C1 segment of cervical spinal cord (tissue), 14 donors: ENCODE measurements around the gene RPS6KA2.
"Not testable (repeated sequence)": the region's sequence is repeated elsewhere in the genome, so short reads cannot be mapped to it uniquely, and the experiment has no call there.

Experiments
- DNase-seq, 14 donors: peaks; one replicate each; lab custom pipeline; 2025; lab: John Stamatoyannopoulos, UW

The RPS6KA2 gene

GRCh38 chr6:166636191-166636933 is 9.3 kb upstream of the RPS6KA2 start:
- DNase-seq = no peak

GRCh38 chr6:166635013-166635970 is 8.2 kb upstream of the RPS6KA2 start:
- no peak for DNase-seq

GRCh38 chr6:166634581-166634980 is 7.5 kb upstream of the RPS6KA2 start:
- DNase-seq = not testable (repeated sequence)

DNA sequence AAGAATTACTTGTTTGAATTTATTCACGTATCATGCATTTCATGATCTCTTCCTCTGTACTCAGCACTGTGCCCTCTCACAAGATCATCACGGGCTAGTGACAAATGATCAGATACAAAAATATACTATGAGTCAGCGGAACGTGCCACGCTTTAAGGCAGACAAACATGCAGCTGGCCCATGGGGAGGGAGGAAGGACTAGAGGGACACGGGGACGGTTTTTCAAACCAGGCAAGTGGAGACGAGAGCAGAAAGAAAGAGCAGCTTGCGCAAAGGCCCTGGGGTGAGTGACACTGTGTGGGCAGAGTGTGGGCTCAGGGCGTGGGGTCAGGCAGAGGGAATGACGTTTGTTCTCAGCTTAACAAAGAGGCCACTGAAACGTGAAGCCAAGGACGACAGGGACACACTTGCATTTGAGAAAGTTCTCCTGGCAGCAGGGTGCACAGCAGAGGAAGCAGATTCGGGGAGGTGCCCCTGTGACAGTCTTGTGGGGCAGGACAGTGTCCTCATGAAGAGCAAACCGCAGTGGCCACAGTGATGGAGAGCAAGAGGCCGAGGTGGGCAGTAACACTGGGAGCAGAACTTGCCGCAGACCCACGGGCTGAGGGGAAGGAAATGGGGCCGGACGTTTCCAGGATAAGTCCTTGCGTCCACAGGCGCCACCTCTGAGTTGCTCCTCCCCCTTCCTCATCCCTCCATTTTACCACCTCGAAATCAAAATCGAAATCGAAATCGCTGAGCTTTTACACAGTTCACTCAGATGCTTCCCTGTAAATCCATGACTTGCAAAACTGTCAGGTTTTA is 6.9 kb upstream of the RPS6KA2 start:
- no peak for DNase-seq

- no peak for DNase-seq
These were observed 5.7 kb upstream of the RPS6KA2 start for GRCh38 chr6:166632731-166633130.

GRCh38 chr6:166630462-166630861 is 3.4 kb upstream of the RPS6KA2 start:
- no peak for DNase-seq

- no peak for DNase-seq
These were observed 2.6 kb upstream of the RPS6KA2 start for GRCh38 chr6:166629628-166630027.

DNA sequence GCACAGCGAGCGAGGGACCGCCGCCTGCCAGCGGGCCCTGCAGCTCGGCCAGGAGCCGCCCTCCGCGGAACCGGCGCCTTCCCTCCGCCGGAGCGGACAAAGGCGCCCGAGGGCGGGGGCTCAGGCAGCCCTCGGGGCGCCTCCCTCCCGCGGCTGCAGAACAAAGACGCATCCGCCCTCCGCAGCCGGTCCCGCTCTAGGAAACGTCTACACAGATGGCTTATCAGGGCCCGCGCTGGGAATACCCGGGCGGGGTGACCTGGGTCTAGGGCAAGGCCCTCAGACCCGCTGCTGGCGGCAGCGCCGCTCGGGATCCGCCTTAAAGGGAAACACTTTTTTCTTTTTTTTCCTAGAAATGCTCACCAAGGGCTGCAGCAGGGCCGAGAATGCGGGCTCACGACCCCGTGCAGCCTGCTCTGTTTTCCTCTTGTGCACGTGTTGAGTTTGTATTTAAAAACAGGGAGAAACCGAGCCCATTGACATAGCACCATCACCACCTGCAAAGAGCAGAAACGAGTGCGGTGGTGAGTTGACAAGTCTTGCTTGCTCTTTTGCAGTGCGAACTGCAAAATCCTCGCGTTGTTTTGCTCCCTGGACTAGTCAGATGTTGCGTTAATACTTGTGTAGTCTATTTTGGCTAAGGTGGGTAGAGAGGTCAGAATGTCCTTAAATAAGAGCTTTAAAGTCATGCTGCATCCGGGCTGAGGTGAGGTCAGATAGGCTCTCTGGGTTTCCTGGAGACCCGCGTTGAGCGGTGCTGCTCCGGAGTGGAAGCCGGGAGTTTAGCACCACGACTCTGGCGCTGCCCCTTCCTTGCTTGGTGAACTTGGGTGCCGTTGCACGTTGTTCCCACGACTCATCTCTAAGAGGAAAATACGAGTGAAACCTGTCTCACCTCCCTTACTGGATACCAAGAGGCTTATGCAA is 1.1 kb upstream of the RPS6KA2 start:
- DNase-seq = peak in 7 of 14 donors; percentile 39 to 85 (median 72)

GRCh38 chr6:166626177-166627032 is 646 bp downstream of the RPS6KA2 start:
- peak in 3 of 14 donors; percentile 29 to 65 (median 63) for DNase-seq

DNA sequence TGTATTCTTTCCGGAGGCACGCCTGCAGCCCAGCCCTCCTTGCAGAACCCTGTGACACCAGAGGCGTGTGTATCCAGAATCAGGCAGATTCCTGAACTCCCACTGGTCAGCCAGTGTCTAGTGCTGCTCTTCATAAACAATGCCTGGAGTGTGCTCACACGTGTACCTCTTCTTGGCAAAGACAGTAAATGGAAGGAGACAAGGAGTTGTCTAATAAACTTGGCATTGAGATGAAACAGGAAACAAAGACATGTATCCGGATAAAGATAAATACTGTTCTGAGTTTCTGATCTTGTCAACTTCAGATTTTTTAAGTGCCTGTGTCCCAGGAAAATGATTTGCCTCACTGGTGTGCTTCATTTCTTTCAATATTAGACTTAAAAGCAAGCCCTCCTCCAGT is 1.7 kb downstream of the RPS6KA2 start:
- no peak for DNase-seq

- DNase-seq = no peak
These were observed 2.8 kb downstream of the RPS6KA2 start for GRCh38 chr6:166624275-166624674.

DNA sequence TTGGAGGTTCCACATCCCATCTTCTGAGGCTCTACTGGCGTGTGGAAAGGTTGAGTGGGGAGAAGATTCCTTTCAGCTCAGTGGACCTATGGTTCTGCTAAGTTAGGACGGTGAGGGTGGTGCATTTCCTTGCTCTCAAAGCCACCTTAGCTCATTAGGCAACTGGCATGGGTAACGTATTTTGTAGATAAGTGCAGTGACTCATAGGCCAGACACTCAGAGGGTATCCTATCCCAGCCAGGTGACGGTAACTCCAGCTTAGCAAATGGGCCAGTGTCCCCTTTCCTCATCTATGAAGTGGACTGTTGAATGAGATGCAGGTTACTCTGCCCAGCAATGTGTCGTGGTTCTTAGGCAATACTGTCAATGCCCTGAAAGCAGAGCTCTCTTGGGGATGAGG is 3.7 kb downstream of the RPS6KA2 start:
- no peak for DNase-seq

DNA sequence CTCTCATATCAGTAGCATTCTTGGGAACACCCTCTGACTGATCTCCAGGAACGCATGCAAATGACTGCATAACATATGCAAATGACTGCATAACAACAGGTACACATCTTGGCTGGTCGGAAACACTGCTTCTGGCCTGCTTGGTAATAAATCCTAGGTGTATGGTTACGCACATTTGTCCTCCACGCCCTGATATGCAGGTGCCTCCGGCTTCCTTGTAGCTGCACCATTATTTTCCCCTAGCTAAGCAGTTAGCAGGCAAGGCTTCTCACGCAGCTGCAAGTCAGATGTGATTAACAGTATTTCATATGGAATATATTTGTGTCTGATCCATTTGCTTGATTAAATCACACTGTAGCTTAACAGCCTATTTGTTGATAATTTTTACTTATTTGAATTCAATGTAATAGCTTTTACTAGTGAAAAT is 5.9 kb downstream of the RPS6KA2 start:
- peak in 1 of 14 donors; percentile 70 for DNase-seq

DNA sequence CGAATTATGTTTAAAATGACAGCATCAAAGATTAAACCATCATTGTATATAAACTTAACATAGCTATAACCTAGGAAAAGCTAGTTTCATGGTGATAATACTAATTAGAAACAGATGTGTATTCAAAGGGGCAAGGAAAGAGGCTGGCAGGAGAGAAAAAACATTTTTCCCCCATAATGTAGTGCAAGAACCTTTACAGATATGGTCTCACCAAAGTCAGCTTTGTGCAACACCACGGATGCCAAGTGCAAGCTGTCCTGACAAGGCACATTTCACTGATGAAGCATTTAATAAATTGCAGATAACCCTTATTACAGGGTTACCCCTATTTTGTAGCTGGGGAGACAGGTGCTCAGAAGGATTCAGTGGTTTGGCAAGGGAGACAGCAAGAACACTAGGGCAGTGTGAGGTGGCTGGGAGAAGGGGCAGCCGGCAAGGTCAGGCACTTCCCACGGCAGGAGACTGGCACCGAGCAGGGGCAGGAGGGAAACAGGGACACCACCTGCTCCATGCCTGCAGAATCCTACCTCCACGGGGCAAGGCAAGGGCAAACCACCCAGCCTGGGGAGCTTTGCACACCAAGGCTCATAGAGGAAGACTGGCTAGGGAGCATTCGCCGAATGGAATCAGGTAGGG is 6.5 kb downstream of the RPS6KA2 start:
- DNase-seq = peak in 1 of 14 donors; percentile 70

- DNase-seq = no peak
These were observed 7.1 kb downstream of the RPS6KA2 start for GRCh38 chr6:166619912-166620311.

DNA sequence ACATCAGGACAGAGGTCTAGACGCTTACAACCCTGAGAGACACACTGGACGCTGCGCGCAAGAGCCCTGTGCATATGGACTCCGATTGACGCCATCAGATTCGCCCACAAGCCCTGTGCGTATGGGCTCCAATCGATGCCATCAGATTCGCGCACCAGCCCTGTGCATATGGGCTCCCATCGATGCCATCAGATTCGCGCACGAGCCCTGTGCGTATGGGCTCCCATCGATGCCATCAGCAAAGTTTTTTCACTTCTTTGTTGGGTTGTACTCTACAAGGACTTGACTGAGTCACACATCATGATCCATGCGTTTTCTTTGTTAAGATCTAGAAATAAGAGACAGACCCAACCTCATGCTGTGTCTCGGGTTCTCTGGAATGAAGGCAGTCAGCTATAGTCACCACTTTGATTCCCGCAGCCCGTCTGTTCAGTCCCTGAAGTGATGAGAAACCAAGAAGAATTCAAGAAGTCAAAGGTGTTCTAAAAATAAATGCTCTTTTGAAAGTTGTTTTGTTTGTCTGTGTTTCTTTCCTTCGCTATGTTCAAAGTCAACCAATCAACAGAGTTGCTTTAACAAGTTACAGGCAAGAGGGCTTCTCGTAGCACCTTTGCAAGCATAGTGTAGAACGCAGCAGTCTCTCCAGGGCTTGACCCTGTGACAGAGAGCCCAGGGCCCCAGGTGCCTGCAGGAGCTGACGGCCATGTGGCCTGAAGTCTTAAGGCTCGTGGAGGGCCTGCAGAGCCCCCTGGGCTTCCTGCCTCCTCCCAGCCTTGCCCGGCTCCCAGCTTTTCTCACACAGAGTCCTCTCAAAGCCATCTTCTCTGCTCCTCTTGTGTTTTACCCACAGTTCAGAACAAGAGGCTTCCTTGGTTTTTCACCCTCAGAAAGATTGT is 7.9 kb downstream of the RPS6KA2 start:
- DNase-seq = no peak

- no peak for DNase-seq
These were observed 8.8 kb downstream of the RPS6KA2 start for GRCh38 chr6:166618251-166618650.

DNA sequence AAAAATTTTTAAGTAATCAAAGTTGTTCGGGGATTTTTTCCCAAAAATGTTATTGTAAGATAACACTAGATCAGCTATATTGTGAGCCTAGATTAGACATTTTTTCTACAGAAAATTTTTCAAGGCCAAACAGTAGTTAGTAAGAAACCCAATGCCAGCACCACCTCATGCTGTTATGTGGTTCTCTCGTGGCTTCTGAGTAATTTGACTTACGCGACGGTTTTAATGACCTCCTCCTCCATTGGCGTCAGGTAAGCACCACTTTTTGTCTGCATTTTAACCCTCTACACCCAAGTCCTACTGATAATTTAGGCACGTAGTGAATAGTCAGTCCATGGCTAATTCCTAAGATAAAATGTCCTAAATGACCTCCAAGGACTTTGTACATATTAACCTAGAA is 9.7 kb downstream of the RPS6KA2 start:
- DNase-seq = no peak
